H7 (cell line): Measurements from ENCODE around the gene DCBLD1. TPM values are rescaled to one million over a fixed set of nuclear protein-coding genes. Genes with fewer than 3 reads are reported as not detected.

ENCODE experiments used
- DNase-seq: peaks from one replicate; pipeline ENCODE4 v3.0.0; 2012
- H3K27me3 ChIP-seq: 2 replicates; pipeline ENCODE4 v1.6.0; 2011; ENCODE audit warnings: mild to moderate bottlenecking, low read length; ENCODE audit not compliant: control insufficient read depth, insufficient read depth
- H3K36me3 ChIP-seq: replicated peaks from 2 replicates; pipeline ENCODE4 v1.5.1; 2011; ENCODE audit warnings: low read length; ENCODE audit not compliant: control insufficient read depth, insufficient read depth
- H3K4me3 ChIP-seq: 2 replicates; pipeline ENCODE4 v1.5.1; 2011; ENCODE audit warnings: low read depth, mild to moderate bottlenecking, control low read depth, low read length, moderate library complexity; ENCODE audit not compliant: insufficient read depth
- total RNA-seq: library from RNA; depleted of rRNA; stranded (reverse); fragments of >200 nt; shearing (Covaris generic); gene quantifications from 2 replicates; pipeline ENCODE4 v1.2.3, GENCODE V29; 2014

Gene DCBLD1
- total RNA-seq, 1 experiment from 2014 or later: 12.0 TPM

DNA sequence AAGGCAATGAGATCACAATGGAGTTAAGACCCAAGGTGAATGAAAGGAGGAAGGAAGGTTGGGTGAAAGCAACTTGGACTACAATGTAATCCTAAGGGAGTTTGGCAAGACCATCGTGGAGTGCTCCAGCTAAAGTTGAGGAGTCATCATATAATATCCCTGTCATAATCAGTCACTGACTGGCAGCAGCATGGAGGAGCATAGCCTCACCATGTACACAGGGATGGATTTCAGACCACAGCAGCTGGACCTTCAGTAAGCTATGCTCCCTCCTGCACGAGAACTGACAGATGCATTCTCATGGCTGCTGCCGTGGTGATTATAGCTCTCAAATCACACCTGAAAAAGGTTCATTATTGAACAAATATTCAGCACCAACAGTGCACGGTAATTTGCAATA is 76.8 kb downstream of the DCBLD1 start:
- Histone ChIP-seq H3K27me3 (no peaks in the 10 kb centered on the region), H3K36me3 (no peaks in the 10 kb centered on the region; the same call in 1 of the 2 replicates), H3K4me3 (no peak overlapping the region)
- no peak for DNase-seq

DNA sequence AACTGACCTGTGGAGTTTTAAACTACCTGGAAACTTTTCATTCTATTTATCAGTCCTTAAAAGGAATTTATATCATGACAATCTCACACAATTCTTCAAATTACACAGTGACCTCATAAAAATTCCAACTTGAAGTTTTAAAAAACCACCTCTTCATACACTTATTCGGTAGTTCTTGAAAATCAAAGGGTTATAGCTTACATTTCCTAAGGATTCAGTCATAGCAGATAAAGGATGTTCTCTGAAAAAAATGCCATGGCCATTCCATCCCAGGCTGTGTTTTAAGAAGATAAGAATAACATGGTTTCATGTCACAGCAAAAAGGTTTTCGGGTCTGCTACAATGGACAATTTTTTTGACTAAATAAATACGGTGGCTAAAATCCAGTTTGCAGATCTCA is 78.7 kb downstream of the DCBLD1 start:
- no peaks in the 10 kb centered on the region for H3K27me3 ChIP-seq
- no peaks in the 10 kb centered on the region; the same call in 1 of the 2 replicates for H3K36me3 ChIP-seq
- no peak overlapping the region for H3K4me3 ChIP-seq
- no peak for DNase-seq

DNA sequence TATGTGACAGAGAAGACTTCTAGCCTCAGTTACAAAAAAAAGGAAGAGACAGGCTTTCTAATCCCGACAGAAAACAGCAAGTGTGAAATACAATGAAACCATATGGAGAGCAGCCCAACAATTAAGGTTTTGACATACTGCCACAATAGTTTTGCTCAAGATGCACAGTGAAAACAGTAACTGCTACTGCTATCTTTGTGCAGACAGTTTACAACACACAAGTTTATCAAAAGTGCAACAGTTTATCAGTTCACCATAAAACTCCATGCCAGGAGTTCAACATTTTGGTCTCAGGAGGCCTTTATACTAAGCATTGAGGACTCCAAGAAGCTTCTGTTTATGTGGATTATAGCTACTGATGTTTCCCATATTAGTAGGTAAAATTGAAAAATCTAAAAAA is 82.2 kb downstream of the DCBLD1 start:
- H3K4me3 ChIP-seq: no peak overlapping the region
- DNase-seq: no peak
- no peaks in the 10 kb centered on the region for H3K36me3 ChIP-seq
- no peaks in the 10 kb centered on the region for H3K27me3 ChIP-seq

DNA sequence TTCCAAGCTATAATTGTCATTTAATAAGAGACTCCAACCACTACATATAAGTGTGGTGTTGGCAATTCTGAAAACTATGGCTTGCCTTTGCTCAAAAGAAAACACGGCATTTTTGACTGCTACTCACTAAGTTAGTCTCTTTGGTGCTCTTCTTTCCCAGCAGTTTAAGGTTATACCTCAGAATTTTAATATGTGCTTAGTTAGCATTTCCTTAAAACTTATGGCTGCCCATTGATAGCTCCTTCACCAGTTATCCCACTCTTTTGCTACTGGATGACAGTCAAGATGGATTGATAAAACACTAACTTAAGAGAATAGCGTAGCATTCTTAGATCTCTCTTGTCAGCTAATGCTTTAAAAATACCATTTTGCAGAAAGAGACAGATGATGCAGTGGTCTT is 85.8 kb downstream of the DCBLD1 start:
- no peaks in the 10 kb centered on the region for H3K36me3 ChIP-seq
- H3K4me3 ChIP-seq: no peak overlapping the region
- H3K27me3 ChIP-seq: no peaks in the 10 kb centered on the region
- no peak for DNase-seq

DNA sequence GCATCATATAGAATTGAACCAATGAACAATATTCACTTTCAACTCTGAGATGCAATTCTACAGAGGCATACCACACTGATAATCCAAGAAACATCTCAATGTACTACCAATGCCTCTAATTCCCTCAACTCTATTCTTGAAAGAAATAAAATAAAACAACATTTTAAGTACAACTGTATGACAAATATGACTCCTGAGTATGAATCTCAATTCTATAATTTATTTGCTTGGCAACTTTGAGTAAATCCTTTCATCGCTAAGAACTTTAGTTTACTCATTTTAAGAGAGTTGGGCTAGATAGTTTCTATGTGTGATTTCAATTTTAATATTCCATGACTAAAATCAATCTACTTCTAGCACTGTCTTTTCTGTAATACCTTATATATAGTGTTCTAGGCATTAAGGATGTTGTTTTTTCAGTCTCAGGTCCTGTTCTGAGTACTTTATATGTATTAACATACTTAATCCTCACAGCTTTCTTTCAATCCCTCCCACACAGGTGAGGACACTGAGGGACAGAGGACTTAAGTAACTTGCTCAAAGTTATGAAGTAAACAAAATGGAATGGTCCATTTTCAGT is 86.4 kb downstream of the DCBLD1 start:
- no peaks in the 10 kb centered on the region for H3K36me3 ChIP-seq
- no peak overlapping the region for H3K4me3 ChIP-seq
- no peaks in the 10 kb centered on the region for H3K27me3 ChIP-seq
- DNase-seq: no peak

DNA sequence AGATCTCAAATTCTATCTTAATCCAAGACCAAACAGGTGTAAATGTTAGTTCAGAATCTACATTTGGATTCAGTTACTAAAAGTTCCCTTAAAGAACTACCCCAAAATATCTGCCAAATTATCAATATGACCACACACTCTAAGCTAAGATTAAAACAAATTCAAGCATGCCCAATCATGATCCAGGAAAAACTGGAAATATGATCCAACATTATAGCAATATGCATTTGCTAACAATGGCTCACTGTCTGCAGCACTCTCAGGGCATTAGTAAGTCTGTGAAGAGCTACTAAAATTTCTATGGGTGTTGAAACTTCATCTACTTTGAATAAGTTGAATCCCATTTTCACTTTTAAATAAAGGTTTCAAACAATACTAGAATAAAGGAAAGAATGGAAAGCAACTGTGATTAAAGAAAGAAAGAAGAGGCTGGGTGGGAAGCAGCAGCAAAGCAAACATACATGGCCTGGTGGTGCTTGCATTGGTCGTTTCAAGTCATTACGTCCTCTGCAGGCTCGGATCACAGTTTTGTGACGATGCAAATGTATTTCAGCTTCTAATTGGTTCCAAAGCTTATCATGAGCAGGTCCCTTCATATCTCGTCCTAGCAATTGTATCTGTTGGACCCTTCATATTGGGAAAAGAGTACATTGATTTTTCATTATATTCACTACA is 90.7 kb downstream of the DCBLD1 start:
- no peak for DNase-seq
- Histone ChIP-seq H3K27me3 (no peaks in the 10 kb centered on the region), H3K36me3 (no peaks in the 10 kb centered on the region), H3K4me3 (no peak overlapping the region)

DNA sequence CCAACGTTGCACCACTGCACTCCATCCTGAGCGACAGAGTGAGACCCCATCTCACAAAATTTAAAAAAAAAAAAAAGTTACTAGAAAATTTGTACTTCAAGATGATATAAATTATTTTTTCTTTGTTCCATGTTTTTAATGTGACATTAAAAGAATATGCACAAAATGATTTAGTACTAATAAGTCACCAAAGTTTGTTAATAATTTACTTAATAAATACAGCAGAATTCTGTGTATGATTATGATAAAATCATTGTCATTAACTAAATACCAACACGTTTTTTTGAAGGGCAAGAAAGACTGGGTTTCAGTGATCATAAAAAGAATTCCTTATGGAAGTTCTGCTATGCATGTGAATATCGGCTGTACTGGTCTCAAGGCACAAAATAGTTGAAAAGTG is 91.7 kb downstream of the DCBLD1 start:
- Histone ChIP-seq H3K36me3 (no peaks in the 10 kb centered on the region), H3K27me3 (no peaks in the 10 kb centered on the region), H3K4me3 (no peak overlapping the region)
- no peak for DNase-seq

DNA sequence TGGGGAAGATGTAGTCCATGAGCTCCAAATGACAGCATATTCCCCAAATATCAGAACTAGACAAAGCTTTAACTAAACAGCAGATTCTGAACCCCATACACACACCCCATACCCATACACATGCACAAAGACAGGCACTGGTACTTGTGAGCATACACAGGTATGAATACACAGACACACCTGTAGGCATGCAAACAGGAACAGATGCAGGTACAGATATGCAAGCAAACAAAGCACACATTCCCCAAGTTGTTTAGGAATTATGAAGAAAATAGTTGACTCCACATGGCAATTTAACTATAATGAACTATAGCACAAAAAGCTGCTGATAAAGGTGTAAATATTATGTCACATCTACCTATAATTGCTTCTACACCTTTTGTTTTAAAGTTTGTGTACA is 103.2 kb downstream of the DCBLD1 start:
- H3K4me3 ChIP-seq: no peak overlapping the region

DNA sequence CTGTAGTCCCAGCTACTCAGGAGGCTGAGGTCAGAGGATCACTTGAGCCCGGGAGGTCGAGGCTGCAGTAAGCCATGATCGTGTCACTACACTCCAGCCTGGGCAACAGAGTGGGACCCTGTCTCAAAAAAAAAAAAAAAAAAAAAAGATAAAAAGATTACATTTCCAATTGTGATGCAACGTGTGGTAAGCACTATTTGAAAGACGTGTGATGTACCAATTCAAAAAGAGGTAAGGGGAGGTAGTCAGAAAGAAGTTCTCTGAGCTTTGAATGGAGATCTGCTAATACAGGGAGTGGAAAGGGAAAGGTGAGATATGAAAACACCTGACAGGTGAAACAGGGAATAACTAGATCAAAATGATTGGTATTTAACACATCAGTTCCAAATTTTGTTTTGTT is 108.0 kb downstream of the DCBLD1 start:
- Histone ChIP-seq H3K27me3 (no peaks in the 10 kb centered on the region), H3K4me3 (no peak overlapping the region), H3K36me3 (no peaks in the 10 kb centered on the region; the same call in 1 of the 2 replicates)
- no peak for DNase-seq

More for the DNA sequence above, 103.2 kb downstream of the DCBLD1 start:
- Histone ChIP-seq H3K27me3 (no peaks in the 10 kb centered on the region), H3K36me3 (no peaks in the 10 kb centered on the region; the same call in 1 of the 2 replicates)
- no peak for DNase-seq

DNA sequence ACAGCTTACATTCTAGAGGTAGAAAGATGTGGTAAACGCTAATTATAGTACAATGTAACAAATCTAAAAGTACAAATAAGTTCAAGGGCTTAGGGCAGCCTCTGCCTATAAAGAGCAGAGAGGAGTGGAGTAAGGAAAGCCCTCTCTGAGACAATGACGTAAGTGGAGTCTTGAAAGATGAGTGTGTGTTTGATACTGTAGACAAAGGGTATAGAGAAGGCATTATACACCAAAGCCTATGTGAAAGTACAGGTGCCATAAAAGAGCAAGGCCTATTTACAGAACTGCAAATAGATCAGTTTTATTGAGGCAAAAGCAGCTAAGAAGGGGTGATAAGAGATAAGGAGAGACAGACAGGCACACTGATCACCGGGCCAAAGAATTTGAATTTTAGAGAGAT is 108.9 kb downstream of the DCBLD1 start:
- DNase-seq: no peak

DNA sequence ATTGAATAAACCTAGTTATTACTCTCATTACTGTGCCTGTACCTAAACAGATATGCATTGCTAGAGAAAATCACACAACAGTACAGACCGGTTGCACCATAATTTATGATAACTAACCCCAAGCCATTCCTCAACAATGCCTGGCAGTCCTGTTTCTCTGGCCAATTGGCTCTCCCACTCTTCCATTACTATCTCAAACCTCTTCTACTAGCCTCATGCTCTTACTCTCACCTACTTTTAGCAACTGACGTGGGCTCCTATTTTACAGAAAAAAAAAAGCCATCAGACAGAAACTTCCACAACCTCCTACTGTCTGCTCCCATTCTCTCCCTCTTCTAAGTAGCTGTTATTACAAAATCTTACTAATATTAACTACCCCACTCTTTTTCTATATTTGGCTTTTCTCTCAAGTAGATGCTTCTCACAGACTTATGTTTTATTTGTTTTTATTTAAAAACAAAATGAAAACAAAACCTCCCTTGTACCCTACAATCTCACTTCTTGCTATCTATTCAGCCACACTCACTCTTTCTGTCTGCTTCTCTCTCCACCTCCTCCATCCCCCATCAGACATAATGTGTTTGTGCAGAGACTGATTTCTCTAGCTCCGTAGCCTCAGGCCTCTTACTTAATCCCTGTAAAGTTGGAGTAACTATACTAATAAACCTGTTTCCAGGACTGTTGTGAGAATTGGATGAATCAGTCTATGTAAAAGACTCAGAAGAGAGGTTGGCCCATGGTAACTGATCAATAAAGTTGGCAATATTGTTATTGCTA is 110.7 kb downstream of the DCBLD1 start:
- no peaks in the 10 kb centered on the region for H3K27me3 ChIP-seq
- no peak for DNase-seq
- no peak overlapping the region for H3K4me3 ChIP-seq
- H3K36me3 ChIP-seq: no peaks in the 10 kb centered on the region; the same call in 1 of the 2 replicates

More for the DNA sequence above, 108.9 kb downstream of the DCBLD1 start:
- no peaks in the 10 kb centered on the region; the same call in 1 of the 2 replicates for H3K36me3 ChIP-seq
- no peak overlapping the region for H3K4me3 ChIP-seq
- H3K27me3 ChIP-seq: no peaks in the 10 kb centered on the region

DNA sequence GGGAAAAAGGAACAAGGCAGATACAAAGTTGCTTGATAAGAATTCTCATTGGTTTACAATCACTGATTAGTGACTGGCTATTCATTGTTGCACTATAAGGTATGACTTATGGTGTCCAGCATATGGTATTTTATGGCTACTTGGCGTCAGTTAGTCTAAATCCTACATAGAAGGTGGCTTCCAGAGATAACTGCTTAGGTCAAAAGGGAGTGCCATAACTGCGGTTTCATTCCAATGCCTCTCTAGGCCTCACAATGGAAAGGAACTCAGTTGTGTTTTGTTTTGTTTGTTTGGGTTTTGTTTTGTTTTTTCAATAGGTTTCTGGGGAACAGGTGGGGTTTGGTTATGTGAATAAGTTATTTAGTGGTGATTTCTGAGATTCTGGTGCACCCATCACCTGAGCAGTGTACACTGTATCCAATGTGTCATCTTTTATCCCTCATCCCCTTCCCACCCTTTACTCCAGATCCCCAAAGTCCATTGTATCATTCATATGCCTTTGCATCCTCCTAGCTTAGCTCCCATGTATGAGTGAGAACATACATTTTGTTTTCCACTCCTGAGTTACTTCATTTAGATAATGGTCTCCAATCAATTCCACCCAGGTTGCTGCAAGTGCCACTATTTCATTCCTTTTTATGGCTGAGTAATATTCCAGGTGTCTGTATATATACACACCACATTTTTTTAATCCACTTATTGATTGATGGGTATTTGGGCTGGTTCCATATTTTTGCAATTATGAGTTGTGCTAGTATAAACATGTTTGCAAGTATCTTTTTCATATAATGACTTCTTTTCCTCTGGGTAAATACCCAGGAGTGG is 112.8 kb downstream of the DCBLD1 start:
- no peaks in the 10 kb centered on the region; the same call in 1 of the 2 replicates for H3K36me3 ChIP-seq
- H3K4me3 ChIP-seq: no peak overlapping the region
- H3K27me3 ChIP-seq: no peaks in the 10 kb centered on the region
- no peak for DNase-seq

DNA sequence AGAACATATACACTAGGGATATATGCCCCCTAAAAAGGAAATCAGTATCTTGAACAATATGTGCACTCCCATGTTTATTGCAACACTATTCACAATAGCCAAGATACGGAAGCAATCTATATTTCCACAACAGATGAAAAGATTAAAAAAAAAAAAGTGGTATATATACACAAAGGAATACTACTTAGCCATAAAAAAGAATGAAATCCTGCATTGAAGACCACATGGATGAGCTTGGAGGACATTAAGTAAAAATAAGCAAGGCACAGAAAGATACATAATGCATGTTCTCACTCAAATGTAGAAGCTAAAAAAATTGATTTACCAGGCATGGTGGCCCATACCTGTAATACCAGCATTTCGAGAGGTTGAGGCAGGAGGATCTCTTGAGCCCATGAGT is 115.3 kb downstream of the DCBLD1 start:
- Histone ChIP-seq H3K27me3 (no peaks in the 10 kb centered on the region), H3K4me3 (no peak overlapping the region), H3K36me3 (no peaks in the 10 kb centered on the region; the same call in 1 of the 2 replicates)
- DNase-seq: no peak
